MM.1S (cell line): ENCODE data around the gene BICD1.

Experiments
- CTCF ChIP-seq: fragments of 300-600 bp; sonication (generic); IDR thresholded peaks from 2 replicates; pipeline ENCODE4 v1.5.1; 2016; ENCODE audit warnings: antibody characterized with exemption, low read length, mixed read lengths
- EZH2 ChIP-seq: fragments of 300-600 bp; sonication (generic); optimal IDR thresholded peaks from 2 replicates; pipeline ENCODE3; 2017; ENCODE audit warnings: low read depth, mild to moderate bottlenecking, antibody characterized with exemption, low read length, mixed read lengths
- EZH2phosphoT487 ChIP-seq: fragments of 300-600 bp; sonication (generic); IDR thresholded peaks from 2 replicates; pipeline ENCODE4 v1.6.1; 2018; ENCODE audit warnings: antibody characterized with exemption, low read length

GRCh38 chr12:32274665-32275064 lies 168.0 kb downstream of the BICD1 start:
- TF ChIP-seq CTCF: no peak
- TF ChIP-seq EZH2: no peak
- TF ChIP-seq EZH2phosphoT487: no peak
